Activated CD4-positive, alpha-beta T cell treated with anti-CD3 and anti-CD28 coated beads, Interleukin-2, amount 50 U/mL, for 4 hours (primary cell): ENCODE measurements around the gene ZNHIT6.
A peak's percentile ranks its signal among the peaks of the same experiment; 100 is the strongest.
"Not testable (repeated sequence)": the region's sequence is repeated elsewhere in the genome, so short reads cannot be mapped to it uniquely, and the experiment has no call there.

Source experiments
- DNase-seq, 2 experiments: peaks; one replicate each; pipeline ENCODE4 v3.0.0-alpha.2; 2020

Gene ZNHIT6

GRCh38 chr1:85707990-85708828 is at the start of gene ZNHIT6:
Gene ZNHIT6 (minus strand): TSS chr1:85708433. CDS start chr1:85708284, 149 bp downstream.
- DNase-seq, result peak; percentile 81 to 84

GRCh38 chr1:85756864-85757263 is 48.6 kb upstream of the ZNHIT6 start:
- DNase-seq, result no peak

- no peak for DNase-seq
Observed at GRCh38 chr1:85748120-85748519, 39.9 kb upstream of the ZNHIT6 start.

- no peak for DNase-seq
Observed at GRCh38 chr1:85746777-85747176, 38.5 kb upstream of the ZNHIT6 start.

- no peak for DNase-seq
Observed at GRCh38 chr1:85743814-85744213, 35.6 kb upstream of the ZNHIT6 start.

- no peak for DNase-seq
Observed at GRCh38 chr1:85734931-85735330, 26.7 kb upstream of the ZNHIT6 start.

- DNase-seq, result no peak
Observed at GRCh38 chr1:85718678-85719340, 10.6 kb upstream of the ZNHIT6 start.

GRCh38 chr1:85714418-85715114 is 6.3 kb upstream of the ZNHIT6 start:
- not testable (repeated sequence) for DNase-seq

GRCh38 chr1:85708829-85709227 is 595 bp upstream of the ZNHIT6 start:
- DNase-seq, result no peak

GRCh38 chr1:85707267-85707989 is 805 bp downstream of the ZNHIT6 start:
- no peak for DNase-seq

GRCh38 chr1:85705940-85706339 is 2.3 kb downstream of the ZNHIT6 start:
- no peak for DNase-seq

- DNase-seq, result no peak
Observed at GRCh38 chr1:85700422-85700821, 7.8 kb downstream of the ZNHIT6 start.

GRCh38 chr1:85697895-85698294 is 10.3 kb downstream of the ZNHIT6 start:
- DNase-seq, result no peak

GRCh38 chr1:85692730-85693314 is 15.4 kb downstream of the ZNHIT6 start:
- DNase-seq, result no peak

GRCh38 chr1:85689775-85690404 is 18.3 kb downstream of the ZNHIT6 start:
- DNase-seq, result no peak

- no peak for DNase-seq
Observed at GRCh38 chr1:85683292-85684025, 24.8 kb downstream of the ZNHIT6 start.

GRCh38 chr1:85681087-85681486 is 27.1 kb downstream of the ZNHIT6 start:
- no peak for DNase-seq

- no peak for DNase-seq
Observed at GRCh38 chr1:85678193-85678592, 30.0 kb downstream of the ZNHIT6 start.

GRCh38 chr1:85677656-85678055 is 30.6 kb downstream of the ZNHIT6 start:
- no peak for DNase-seq

GRCh38 chr1:85672031-85672660 is 36.1 kb downstream of the ZNHIT6 start:
- DNase-seq, result no peak

- DNase-seq, result no peak
Observed at GRCh38 chr1:85665932-85666331, 42.3 kb downstream of the ZNHIT6 start.
